Psoas muscle (tissue), 8 donors: ENCODE data around the gene RAD51B. TPM values are rescaled to one million over a fixed set of nuclear protein-coding genes. Genes with fewer than 3 reads are reported as not detected.

ENCODE experiments used
- ATAC-seq, 4 donors: fragments of 200-7000 bp; cut with Tn5 transposase; one replicate each; pipeline ENCODE4 v1.9.1; 2020; ENCODE audit warnings: moderate library complexity in 3 of 4, mild to moderate bottlenecking in 2 of 4
- DNase-seq, 2 donors: peaks; one replicate each; pipeline ENCODE4 v3.0.0-alpha.2; 2020
- H3K27ac ChIP-seq: fragments of 200-600 bp; one replicate; pipeline ENCODE4 v1.8.0; 2022
- H3K27me3 ChIP-seq, 3 donors: fragments of 200-600 bp in 1 of 3; one replicate each; pipeline versions ENCODE4 v1.6.1 to v1.8.0; 2013 to 2022; ENCODE audit warnings: low read length in 2 of 3, mild to moderate bottlenecking in 2 of 3, moderate library complexity in 1 of 3; ENCODE audit not compliant: insufficient read depth in 3 of 3
- H3K36me3 ChIP-seq, 2 donors: fragments of 200-600 bp in 1 of 2; one replicate each; pipeline versions ENCODE4 v1.6.1 to v1.8.0; 2013 to 2022; ENCODE audit warnings: low read depth in 1 of 2, mild to moderate bottlenecking in 1 of 2, moderate library complexity in 1 of 2; ENCODE audit not compliant: insufficient read depth in 1 of 2
- H3K4me1 ChIP-seq: fragments of 200-600 bp; one replicate; pipeline ENCODE4 v1.8.0; 2022
- H3K4me3 ChIP-seq: fragments of 200-600 bp; one replicate; pipeline ENCODE4 v1.8.0; 2022; ENCODE audit warnings: mild to moderate bottlenecking
- H3K9me3 ChIP-seq: fragments of 200-600 bp; one replicate; pipeline ENCODE4 v1.8.0; 2022
- WGBS, 3 donors: extraction: QIAGEN DNeasy Blood & Tissue Kit; methylation state at CpG; one replicate each; pipeline versions ENCODE4 v1.1.6 to v1.1.7; 2013; 5-methylcytosine and 5-hydroxymethylcytosine counted together
- intact Hi-C, 2 donors: fragments of 100-400 bp; cut with DNase I; formaldehyde crosslinking; loops; one replicate each; pipeline versions ENCODE4 v1.11.0 to v1.14.2; 2022
- polyA plus RNA-seq, 3 donors: library from polyadenylated mRNA; stranded (reverse); fragments of 200-250 nt; gene quantifications; one replicate each; pipeline ENCODE4 v1.2.3, GENCODE V29; 2013
- total RNA-seq, 4 donors: library from RNA; stranded (reverse); fragmentation: NEBNext Ultra II Directional in 2 of 4; extraction: Animal tissue kit (Norgen Biotek cat#: 25700) in 2 of 4; gene quantifications; one replicate each; pipeline versions ENCODE4 v1.2.1 to v1.2.4, GENCODE V29; 2021 to 2023
- TF ChIP-seq, protein P1 (sequence below): fragments of 200-600 bp; IDR thresholded peaks from one replicate; pipeline ENCODE4 v1.8.0; 2022; ENCODE audit warnings: antibody characterized with exemption
- donor health status: healthy with polysubstance abuse.
- donor health status: DM: no; HTN: no; CAD: no; lungs with moderate emphysema.
- donor health status: Bipolar disorder and iron deficiency.
- donor health status: healthy.
- donor health status: DM: yes; HTN: yes; CAD: no.
- donor health status: DM: no; HTN: no; CAD: no.
- donor health status: DM: no; HTN: no; CAD: no.
- donor health status: DM: yes; HTN: yes; CAD: no.

RAD51B gene
- total and polyA plus RNA-seq, 7 donors: 0.60 to 7.2 (median 2.2) TPM

DNA sequence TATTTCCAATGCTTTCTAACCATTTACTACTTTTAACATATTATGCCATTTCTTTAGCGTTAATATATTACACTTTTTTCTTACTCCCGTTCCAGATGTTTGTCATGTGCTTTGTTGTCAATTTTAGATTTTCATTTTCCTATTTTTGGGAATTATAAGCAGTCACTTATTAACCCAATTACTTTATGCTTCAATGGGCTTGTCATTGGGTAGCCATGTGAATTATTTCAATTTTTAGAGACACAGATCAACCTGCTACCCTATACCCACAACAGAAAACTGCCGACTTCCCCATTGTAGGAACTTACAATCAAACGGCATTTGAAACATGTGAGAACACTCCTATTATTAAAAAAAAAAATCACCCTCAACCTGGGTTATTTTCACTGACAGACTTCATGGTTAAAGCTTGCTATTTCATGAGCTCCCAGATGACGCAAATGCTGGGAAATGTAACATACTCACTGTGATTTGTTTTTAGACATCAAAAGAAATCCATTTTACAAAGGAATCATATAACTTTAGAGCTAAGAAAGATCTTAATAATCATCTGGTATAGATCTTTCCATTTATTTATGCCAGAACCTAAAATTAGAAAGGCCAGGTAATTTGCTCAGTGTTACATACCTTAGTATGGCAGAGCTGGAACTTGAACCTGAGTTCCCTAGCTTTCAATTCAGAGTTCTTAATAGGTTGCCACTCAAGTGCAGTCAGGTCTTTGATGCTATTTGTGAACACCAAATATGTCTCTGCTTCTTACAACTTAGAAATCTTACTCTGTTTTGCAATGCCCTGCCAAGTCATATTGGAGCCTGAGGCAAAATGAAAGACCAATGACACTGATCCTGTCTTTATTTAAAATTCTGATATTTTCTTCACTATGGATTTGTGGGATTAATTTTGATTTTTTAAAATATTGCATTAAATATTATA, 340.4 kb downstream of the RAD51B start:
- Histone ChIP-seq H3K4me3 (no peak overlapping the region), H3K27me3 (no peaks in the 10 kb centered on the region), H3K36me3 (no peaks in the 10 kb centered on the region), H3K27ac (no peak overlapping the region), H3K4me1 (peaks cover 13% of the 10 kb centered on the region), H3K9me3 (no peaks in the 10 kb centered on the region)
- TF ChIP-seq, protein P1, sequence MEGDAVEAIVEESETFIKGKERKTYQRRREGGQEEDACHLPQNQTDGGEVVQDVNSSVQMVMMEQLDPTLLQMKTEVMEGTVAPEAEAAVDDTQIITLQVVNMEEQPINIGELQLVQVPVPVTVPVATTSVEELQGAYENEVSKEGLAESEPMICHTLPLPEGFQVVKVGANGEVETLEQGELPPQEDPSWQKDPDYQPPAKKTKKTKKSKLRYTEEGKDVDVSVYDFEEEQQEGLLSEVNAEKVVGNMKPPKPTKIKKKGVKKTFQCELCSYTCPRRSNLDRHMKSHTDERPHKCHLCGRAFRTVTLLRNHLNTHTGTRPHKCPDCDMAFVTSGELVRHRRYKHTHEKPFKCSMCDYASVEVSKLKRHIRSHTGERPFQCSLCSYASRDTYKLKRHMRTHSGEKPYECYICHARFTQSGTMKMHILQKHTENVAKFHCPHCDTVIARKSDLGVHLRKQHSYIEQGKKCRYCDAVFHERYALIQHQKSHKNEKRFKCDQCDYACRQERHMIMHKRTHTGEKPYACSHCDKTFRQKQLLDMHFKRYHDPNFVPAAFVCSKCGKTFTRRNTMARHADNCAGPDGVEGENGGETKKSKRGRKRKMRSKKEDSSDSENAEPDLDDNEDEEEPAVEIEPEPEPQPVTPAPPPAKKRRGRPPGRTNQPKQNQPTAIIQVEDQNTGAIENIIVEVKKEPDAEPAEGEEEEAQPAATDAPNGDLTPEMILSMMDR: no peak
- no peak for DNase-seq
- ATAC-seq: no peak
- WGBS, 3 donors: 92 to 98% (median 95%) methylated on average over 5 of the region's 5 CpGs
- intact Hi-C loops: no loop called here

DNA sequence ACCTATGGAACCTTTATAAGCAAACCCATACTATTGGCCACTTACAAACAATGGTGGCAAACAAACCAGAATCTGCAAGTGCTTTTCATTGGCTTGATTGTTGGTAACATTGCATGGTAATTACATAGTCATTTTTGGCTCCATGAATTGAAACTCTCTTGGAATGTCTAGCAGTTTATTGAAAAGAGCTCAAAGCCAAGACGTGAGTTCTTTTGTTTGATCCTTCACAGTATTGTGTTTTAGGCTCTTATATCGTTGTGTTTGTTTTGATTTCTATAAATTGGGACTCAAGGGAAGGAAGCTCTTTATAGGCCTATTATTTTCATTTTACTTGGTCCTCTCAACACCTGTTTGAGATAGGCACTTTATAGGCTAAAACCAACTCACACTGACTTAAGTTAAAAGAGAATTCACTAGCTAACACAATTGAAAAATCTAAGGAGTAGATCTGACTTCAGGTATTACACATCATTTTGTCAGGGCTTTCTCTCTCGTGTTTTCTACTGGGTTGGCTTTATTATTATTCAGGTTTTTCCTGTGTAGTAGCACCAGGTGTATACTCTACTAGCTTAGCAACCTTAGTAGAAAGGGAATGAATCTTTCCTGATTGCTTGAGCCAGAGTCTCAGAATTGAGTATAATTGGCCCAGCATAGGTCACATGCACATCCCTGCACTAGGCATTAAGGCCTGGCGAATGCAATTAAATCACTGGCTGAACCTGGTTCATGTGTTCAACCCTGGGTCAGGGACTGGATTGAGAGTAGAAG, 341.4 kb downstream of the RAD51B start:
- H3K4me1 ChIP-seq: peaks cover 17% of the 10 kb centered on the region
- no peaks in the 10 kb centered on the region for H3K27me3 ChIP-seq
- no peaks in the 10 kb centered on the region for H3K36me3 ChIP-seq
- H3K4me3 ChIP-seq: no peak overlapping the region
- intact Hi-C loops: no loop called here
- DNase-seq: no peak
- 70 to 73% (median 70%) methylated on average over 4 of the region's 4 CpGs for WGBS, 3 donors
- TF ChIP-seq, protein P1: no peak
- H3K9me3 ChIP-seq: no peaks in the 10 kb centered on the region
- no peak for ATAC-seq
- no peak overlapping the region for H3K27ac ChIP-seq

DNA sequence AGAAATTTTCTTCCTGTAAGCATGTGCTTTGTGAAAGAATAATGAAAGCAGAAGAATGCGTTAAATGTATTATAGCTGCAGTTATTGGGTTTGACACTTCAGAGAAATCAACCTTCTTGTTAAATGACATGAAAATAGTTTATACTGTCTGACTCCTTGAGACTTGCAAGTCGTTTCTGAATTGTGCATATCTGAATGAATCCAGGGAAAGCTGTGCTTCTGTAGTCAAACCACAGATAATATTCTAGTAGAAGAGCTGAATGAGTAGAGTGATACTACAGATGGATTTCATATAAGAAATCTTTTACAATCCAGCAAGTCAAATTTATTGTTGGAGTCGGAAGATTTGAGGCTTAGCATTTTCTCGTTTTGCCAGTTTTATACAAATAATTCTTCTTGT, 343.3 kb downstream of the RAD51B start:
- no peaks in the 10 kb centered on the region for H3K27me3 ChIP-seq
- intact Hi-C loops: no loop called here
- peaks cover 13% of the 10 kb centered on the region for H3K4me1 ChIP-seq
- H3K27ac ChIP-seq: no peak overlapping the region
- TF ChIP-seq, protein P1: no peak
- DNase-seq (no peak), ATAC-seq (no peak)
- H3K36me3 ChIP-seq: no peaks in the 10 kb centered on the region
- H3K4me3 ChIP-seq: no peak overlapping the region
- H3K9me3 ChIP-seq: no peaks in the 10 kb centered on the region
- WGBS, 3 donors: 76 to 81% (median 81%) methylated on average over 4 of the region's 4 CpGs

DNA sequence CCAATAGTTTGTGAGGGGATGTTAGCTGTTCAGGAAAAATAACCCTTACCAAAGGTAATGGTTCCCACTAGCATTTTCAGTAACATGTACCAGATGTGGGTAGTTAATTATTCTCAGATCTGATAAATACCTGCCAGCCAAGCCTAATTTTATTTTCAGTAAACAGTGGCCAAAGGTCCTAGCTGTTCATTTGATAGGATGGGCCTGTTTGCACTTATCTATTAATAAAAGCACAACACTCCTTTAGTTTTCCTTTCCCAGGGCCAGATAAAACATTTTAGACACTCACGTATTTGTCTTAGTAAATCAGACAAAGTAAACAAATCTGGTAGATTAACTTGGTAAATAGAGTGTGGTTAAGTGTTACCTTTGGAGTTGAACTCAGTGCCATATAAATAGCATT, 345.1 kb downstream of the RAD51B start:
- no peak for ATAC-seq
- Histone ChIP-seq H3K4me3 (no peak overlapping the region), H3K27me3 (no peaks in the 10 kb centered on the region), H3K9me3 (no peaks in the 10 kb centered on the region), H3K27ac (no peak overlapping the region), H3K36me3 (no peaks in the 10 kb centered on the region), H3K4me1 (peaks cover 16% of the 10 kb centered on the region)
- no peak for DNase-seq
- intact Hi-C loops: no loop called here
- TF ChIP-seq, protein P1: no peak
- 15 to 35% (median 31%) methylated on average over 1 of the region's 1 CpG for WGBS, 3 donors
